HG03066 (cell line): ENCODE results near the gene ANKRD28.
A peak's percentile ranks its signal among the peaks of the same experiment; 100 is the strongest.
"Not testable (repeated sequence)": the region's sequence is repeated elsewhere in the genome, so short reads cannot be mapped to it uniquely, and the experiment has no call there.

Experiments used
- ATAC-seq: cut with Tn5 transposase; IDR thresholded peaks from one replicate; pipeline ENCODE4 v1.9.1; 2021; ENCODE audit warnings: low read depth; ENCODE audit not compliant: unreplicated experiment

Gene ANKRD28

GRCh38 chr3:15638891-15639262 lies 158.9 kb downstream of the ANKRD28 start:
- no peak for ATAC-seq

- no peak for ATAC-seq
Measured at GRCh38 chr3:15638193-15638890, 159.4 kb downstream of the ANKRD28 start.

GRCh38 chr3:15637131-15637951 lies 160.4 kb downstream of the ANKRD28 start:
- no peak for ATAC-seq

- peak; percentile 47 for ATAC-seq
Measured at GRCh38 chr3:15636028-15636709, 161.6 kb downstream of the ANKRD28 start.

GRCh38 chr3:15635121-15635661 lies 162.6 kb downstream of the ANKRD28 start:
- no peak for ATAC-seq

GRCh38 chr3:15634671-15635070 lies 163.1 kb downstream of the ANKRD28 start:
- no peak for ATAC-seq

- no peak for ATAC-seq
Measured at GRCh38 chr3:15633766-15634598, 163.8 kb downstream of the ANKRD28 start.

- no peak for ATAC-seq
Measured at GRCh38 chr3:15633159-15633558, 164.6 kb downstream of the ANKRD28 start.

GRCh38 chr3:15632212-15632580 lies 165.6 kb downstream of the ANKRD28 start:
- ATAC-seq, result no peak

GRCh38 chr3:15631426-15632211 lies 166.2 kb downstream of the ANKRD28 start:
- no peak for ATAC-seq

- ATAC-seq, result no peak
Measured at GRCh38 chr3:15630646-15631350, 167.0 kb downstream of the ANKRD28 start.

- peak; percentile 99 for ATAC-seq
Measured at GRCh38 chr3:15629860-15630597, 167.8 kb downstream of the ANKRD28 start.

GRCh38 chr3:15628967-15629366 lies 168.8 kb downstream of the ANKRD28 start:
- no peak for ATAC-seq

GRCh38 chr3:15623535-15624440 lies 174.0 kb downstream of the ANKRD28 start:
- no peak for ATAC-seq

GRCh38 chr3:15619659-15620464 lies 177.9 kb downstream of the ANKRD28 start:
- not testable (repeated sequence) for ATAC-seq
